GM21723 (cell line): ENCODE results near the gene LEP.

Experiments used
- ATAC-seq: cut with Tn5 transposase; IDR thresholded peaks from one replicate; pipeline ENCODE4 v1.9.1; 2021; ENCODE audit warnings: mild to moderate bottlenecking, moderate library complexity; ENCODE audit not compliant: unreplicated experiment

Gene LEP

GRCh38 chr7:128244861-128245260 is 3.8 kb downstream of the LEP start:
- no peak for ATAC-seq

GRCh38 chr7:128247108-128247507 is 6.0 kb downstream of the LEP start:
- ATAC-seq: no peak

GRCh38 chr7:128247640-128248194 is 6.6 kb downstream of the LEP start:
- ATAC-seq: no peak

- no peak for ATAC-seq
Measured at GRCh38 chr7:128251337-128251736, 10.3 kb downstream of the LEP start.

- no peak for ATAC-seq
Measured at GRCh38 chr7:128253701-128254100, 12.6 kb downstream of the LEP start.

- no peak for ATAC-seq
Measured at GRCh38 chr7:128254470-128254869, 13.4 kb downstream of the LEP start.

- no peak for ATAC-seq
Measured at GRCh38 chr7:128255271-128255670, 14.2 kb downstream of the LEP start.

GRCh38 chr7:128257458-128257857 is 16.4 kb downstream of the LEP start:
- no peak for ATAC-seq

GRCh38 chr7:128259131-128260061 is 18.3 kb downstream of the LEP start:
- ATAC-seq: no peak

GRCh38 chr7:128260069-128260795 is 19.2 kb downstream of the LEP start:
- no peak for ATAC-seq

GRCh38 chr7:128262273-128263028 is 21.4 kb downstream of the LEP start:
- ATAC-seq: no peak

- no peak for ATAC-seq
Measured at GRCh38 chr7:128263420-128263819, 22.3 kb downstream of the LEP start.

GRCh38 chr7:128264477-128264876 is 23.4 kb downstream of the LEP start:
- ATAC-seq: no peak

- ATAC-seq: no peak
Measured at GRCh38 chr7:128265156-128265905, 24.3 kb downstream of the LEP start.

- ATAC-seq: no peak
Measured at GRCh38 chr7:128265906-128266300, 24.8 kb downstream of the LEP start.

GRCh38 chr7:128266529-128266882 is 25.4 kb downstream of the LEP start:
- no peak for ATAC-seq

GRCh38 chr7:128266883-128267594 is 26.0 kb downstream of the LEP start:
- no peak for ATAC-seq

GRCh38 chr7:128267595-128267924 is 26.5 kb downstream of the LEP start:
- ATAC-seq: no peak

- ATAC-seq: no peak
Measured at GRCh38 chr7:128268233-128268632, 27.2 kb downstream of the LEP start.

GRCh38 chr7:128270826-128271272 is 29.8 kb downstream of the LEP start:
- no peak for ATAC-seq
